HepG2 (cell line): ENCODE results near the gene MCRS1. TPM values are rescaled to one million over a fixed set of nuclear protein-coding genes. Genes with fewer than 3 reads are reported as not detected.

Experiments
- CENPT ChIP-seq: sonication (generic); formaldehyde crosslinking; IDR thresholded peaks from 2 replicates; pipeline ENCODE4 v1.8.0; 2022; ENCODE audit warnings: low read depth, mild to moderate bottlenecking, moderate library complexity, missing genetic modification reagents
- ETV5 ChIP-seq: IDR thresholded peaks from 2 replicates; pipeline ENCODE4 v1.6.1; 2018; ENCODE audit warnings: missing biosample characterization, missing genetic modification reagents, inconsistent platforms, borderline replicate concordance
- JUND ChIP-seq: sonication (generic); formaldehyde crosslinking; IDR thresholded peaks from 2 replicates; pipeline ENCODE4 v1.8.0; 2022; ENCODE audit warnings: mild to moderate bottlenecking, missing genetic modification reagents
- NFATC3 ChIP-seq: sonication (generic); formaldehyde crosslinking; IDR thresholded peaks from 2 replicates; pipeline ENCODE4 v1.5.1; 2020; ENCODE audit warnings: mild to moderate bottlenecking, missing genetic modification reagents
- ONECUT2 ChIP-seq: sonication (generic); formaldehyde crosslinking; IDR thresholded peaks from 2 replicates; pipeline ENCODE4 v1.4.0; 2020; ENCODE audit warnings: missing genetic modification reagents
- RCOR2 ChIP-seq: IDR thresholded peaks from 2 replicates; pipeline ENCODE4 v1.6.1; 2016; ENCODE audit warnings: missing biosample characterization, missing genetic modification reagents
- SALL1 ChIP-seq: sonication (generic); formaldehyde crosslinking; IDR thresholded peaks from 2 replicates; pipeline ENCODE4 v1.8.0; 2022; ENCODE audit warnings: mild to moderate bottlenecking, missing genetic modification reagents
- TARDBP ChIP-seq: sonication (generic); formaldehyde crosslinking; IDR thresholded peaks from 2 replicates; pipeline ENCODE4 v1.8.0; 2022; ENCODE audit warnings: mild to moderate bottlenecking, missing genetic modification reagents
- ZBTB34 ChIP-seq: sonication (generic); formaldehyde crosslinking; IDR thresholded peaks from 2 replicates; pipeline ENCODE4 v1.8.0; 2022; ENCODE audit warnings: mild to moderate bottlenecking, missing genetic modification reagents
- ZC3H13 ChIP-seq: sonication (generic); formaldehyde crosslinking; IDR thresholded peaks from 2 replicates; pipeline ENCODE4 v1.8.1; 2023; ENCODE audit warnings: mild to moderate bottlenecking, missing genetic modification reagents, moderate library complexity
- ZFP91 ChIP-seq: sonication (generic); formaldehyde crosslinking; IDR thresholded peaks from 2 replicates; pipeline ENCODE4 v1.9.0; 2022; ENCODE audit warnings: missing genetic modification reagents, mild to moderate bottlenecking, borderline replicate concordance
- ZFX ChIP-seq: sonication (generic); formaldehyde crosslinking; IDR thresholded peaks from 2 replicates; pipeline ENCODE4 v1.4.0; 2020; ENCODE audit warnings: mild to moderate bottlenecking, low read depth, missing genetic modification reagents, moderate library complexity
- ZNF230 ChIP-seq: sonication (generic); formaldehyde crosslinking; IDR thresholded peaks from 2 replicates; pipeline ENCODE4 v1.4.0; 2020; ENCODE audit warnings: mild to moderate bottlenecking, missing genetic modification reagents
- ZNF44 ChIP-seq: sonication (generic); formaldehyde crosslinking; IDR thresholded peaks from 2 replicates; pipeline ENCODE4 v1.5.1; 2020; ENCODE audit warnings: mild to moderate bottlenecking, missing genetic modification reagents
- ZNF460 ChIP-seq: sonication (generic); formaldehyde crosslinking; IDR thresholded peaks from 2 replicates; pipeline ENCODE4 v1.5.1; 2020; ENCODE audit warnings: missing genetic modification reagents, mild to moderate bottlenecking, borderline replicate concordance
- ZNF549 ChIP-seq: sonication (generic); formaldehyde crosslinking; IDR thresholded peaks from 2 replicates; pipeline ENCODE4 v1.5.0; 2020; ENCODE audit warnings: missing genetic modification reagents
- ZNF639 ChIP-seq: conservative IDR thresholded peaks from 2 replicates; pipeline ENCODE4 v1.6.1; 2018; ENCODE audit warnings: missing genetic modification reagents
- polyA plus RNA-seq, 8 experiments: library from polyadenylated mRNA; depleted of rRNA in 3 of 8; stranded (reverse) in 7 of 8; unstranded in 1 of 8; fragments of >200 nt; fragmentation: Illumina TruSeq in 4 of 8; extraction: Trizol in 4 of 8; gene quantifications; 2 replicates each; pipeline versions ENCODE4 v1.2.1 to v1.2.3, GENCODE V29; 2011 to 2016; ENCODE audit warnings: low read depth in 4 of 8, missing spikeins in 1 of 8, mixed read lengths in 1 of 8; ENCODE audit not compliant: insufficient read depth in 1 of 8
- total RNA-seq, 5 experiments: library from RNA; depleted of rRNA; stranded (reverse); fragments of >200 nt; fragmentation: Illumina TruSeq; extraction: Trizol; gene quantifications; 2 replicates each; pipeline ENCODE4 v1.2.3, GENCODE V29; 2016; ENCODE audit warnings: low read depth in 1 of 5
- TF ChIP-seq, protein P1 (sequence below): sonication (generic); formaldehyde crosslinking; IDR thresholded peaks from 2 replicates; pipeline ENCODE4 v1.5.0; 2020; ENCODE audit warnings: mild to moderate bottlenecking, missing genetic modification reagents
- TF ChIP-seq, protein P2 (sequence below): sonication (generic); formaldehyde crosslinking; conservative IDR thresholded peaks from 2 replicates; pipeline ENCODE4 v1.4.0; 2020; ENCODE audit warnings: missing genetic modification reagents

The MCRS1 gene
- total and polyA plus RNA-seq, 2 of the 13 experiments (the other 11 are each of a cell fraction or from before 2014, with no cell fraction given), result 51.0 to 66.3 TPM

DNA sequence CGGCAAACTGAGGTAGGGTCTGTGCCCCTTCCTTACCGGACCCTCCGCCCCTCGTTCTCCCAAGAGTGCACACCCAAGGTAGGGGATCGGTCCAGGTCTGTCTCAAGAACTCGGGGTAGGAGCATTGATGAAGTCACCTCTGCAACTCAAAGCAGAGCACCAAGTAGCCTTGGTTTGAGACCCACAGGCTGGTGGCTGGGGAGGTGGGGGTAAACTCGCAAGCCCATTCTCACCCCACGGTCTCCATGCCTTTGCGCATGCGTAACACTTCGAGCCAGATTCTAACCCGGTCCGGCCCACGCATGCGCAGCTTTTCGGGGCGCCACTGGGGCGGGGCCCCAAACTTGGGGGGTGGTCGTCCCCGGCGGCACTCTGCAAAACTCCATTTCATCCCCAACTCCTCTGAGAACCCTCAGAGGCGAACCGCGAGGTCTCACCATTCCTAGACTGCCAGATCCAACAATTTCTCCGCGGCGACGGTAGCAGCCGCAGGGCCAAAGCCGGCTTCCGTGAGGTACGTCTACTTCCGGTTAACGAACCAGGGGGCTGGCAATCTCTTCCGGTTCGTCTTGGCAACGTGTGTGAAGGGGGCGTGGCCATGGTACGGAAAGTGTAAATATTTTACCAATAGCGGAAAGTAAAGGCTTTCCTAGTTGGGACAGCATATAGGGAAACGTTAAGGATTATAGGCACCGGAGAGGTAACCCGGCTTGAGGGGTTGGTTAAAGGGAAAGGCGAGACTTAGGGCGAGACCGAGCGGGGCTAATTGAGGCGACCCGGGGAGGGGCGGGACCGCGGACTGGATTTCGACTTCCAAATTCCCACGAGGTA is at the start of gene MCRS1 (continued):
- TF ChIP-seq JUND (CRISPR knock-in tag) (no peak), NFATC3 (CRISPR knock-in tag) (no peak), ONECUT2 (CRISPR knock-in tag) (no peak), ZNF549 (CRISPR knock-in tag) (no peak), ZBTB34 (no peak), ZFX (CRISPR knock-in tag) (peak; percentile 94), TARDBP (CRISPR knock-in tag) (peak; percentile 70; the same call in 1 of the 2 replicates), CENPT (no peak), ZC3H13 (CRISPR knock-in tag) (no peak; the same call in 1 of the 2 replicates), ZNF44 (CRISPR knock-in tag) (no peak; the same call in 1 of the 2 replicates), ZFP91 (peak; percentile 59; the same call in 1 of the 2 replicates), ZNF639 (CRISPR knock-in tag) (peak; percentile 81; the same call in 1 of the 2 replicates), ETV5 (CRISPR knock-in tag) (peak; percentile 59; the same call in 1 of the 2 replicates), RCOR2 (0 out of 2 replicates have a peak, but pooled peaks have one; percentile 6), ZNF460 (no peak), SALL1 (CRISPR knock-in tag) (peak; percentile 77), ZNF230 (CRISPR knock-in tag) (no peak)
- TF ChIP-seq, protein P1, sequence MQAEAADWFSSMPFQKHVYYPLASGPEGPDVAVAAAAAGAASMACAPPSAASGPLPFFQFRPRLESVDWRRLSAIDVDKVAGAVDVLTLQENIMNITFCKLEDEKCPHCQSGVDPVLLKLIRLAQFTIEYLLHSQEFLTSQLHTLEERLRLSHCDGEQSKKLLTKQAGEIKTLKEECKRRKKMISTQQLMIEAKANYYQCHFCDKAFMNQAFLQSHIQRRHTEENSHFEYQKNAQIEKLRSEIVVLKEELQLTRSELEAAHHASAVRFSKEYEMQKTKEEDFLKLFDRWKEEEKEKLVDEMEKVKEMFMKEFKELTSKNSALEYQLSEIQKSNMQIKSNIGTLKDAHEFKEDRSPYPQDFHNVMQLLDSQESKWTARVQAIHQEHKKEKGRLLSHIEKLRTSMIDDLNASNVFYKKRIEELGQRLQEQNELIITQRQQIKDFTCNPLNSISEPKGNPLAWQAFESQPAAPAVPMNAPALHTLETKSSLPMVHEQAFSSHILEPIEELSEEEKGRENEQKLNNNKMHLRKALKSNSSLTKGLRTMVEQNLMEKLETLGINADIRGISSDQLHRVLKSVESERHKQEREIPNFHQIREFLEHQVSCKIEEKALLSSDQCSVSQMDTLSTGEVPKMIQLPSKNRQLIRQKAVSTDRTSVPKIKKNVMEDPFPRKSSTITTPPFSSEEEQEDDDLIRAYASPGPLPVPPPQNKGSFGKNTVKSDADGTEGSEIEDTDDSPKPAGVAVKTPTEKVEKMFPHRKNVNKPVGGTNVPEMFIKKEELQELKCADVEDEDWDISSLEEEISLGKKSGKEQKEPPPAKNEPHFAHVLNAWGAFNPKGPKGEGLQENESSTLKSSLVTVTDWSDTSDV (CRISPR knock-in tag), result no peak
- TF ChIP-seq, protein P2, sequence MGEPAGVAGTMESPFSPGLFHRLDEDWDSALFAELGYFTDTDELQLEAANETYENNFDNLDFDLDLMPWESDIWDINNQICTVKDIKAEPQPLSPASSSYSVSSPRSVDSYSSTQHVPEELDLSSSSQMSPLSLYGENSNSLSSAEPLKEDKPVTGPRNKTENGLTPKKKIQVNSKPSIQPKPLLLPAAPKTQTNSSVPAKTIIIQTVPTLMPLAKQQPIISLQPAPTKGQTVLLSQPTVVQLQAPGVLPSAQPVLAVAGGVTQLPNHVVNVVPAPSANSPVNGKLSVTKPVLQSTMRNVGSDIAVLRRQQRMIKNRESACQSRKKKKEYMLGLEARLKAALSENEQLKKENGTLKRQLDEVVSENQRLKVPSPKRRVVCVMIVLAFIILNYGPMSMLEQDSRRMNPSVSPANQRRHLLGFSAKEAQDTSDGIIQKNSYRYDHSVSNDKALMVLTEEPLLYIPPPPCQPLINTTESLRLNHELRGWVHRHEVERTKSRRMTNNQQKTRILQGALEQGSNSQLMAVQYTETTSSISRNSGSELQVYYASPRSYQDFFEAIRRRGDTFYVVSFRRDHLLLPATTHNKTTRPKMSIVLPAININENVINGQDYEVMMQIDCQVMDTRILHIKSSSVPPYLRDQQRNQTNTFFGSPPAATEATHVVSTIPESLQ (CRISPR knock-in tag), result 0 out of 2 replicates have a peak, but pooled peaks have one; percentile 31
